Activated naive CD4-positive, alpha-beta T cell treated with anti-CD3 and anti-CD28 coated beads, Interleukin-2, amount 50 U/mL, for 72 hours (primary cell): ENCODE data around the gene TMEM116. TPM values are rescaled to one million over a fixed set of nuclear protein-coding genes. Genes with fewer than 3 reads are reported as not detected.
A peak's percentile ranks its signal among the peaks of the same experiment; 100 is the strongest.
"Not testable (repeated sequence)": the region's sequence is repeated elsewhere in the genome, so short reads cannot be mapped to it uniquely, and the experiment has no call there.

Source experiments
- ATAC-seq, 2 donors: fragments of 150-1000 bp; cut with Tn5 transposase; 2 replicates each; pipeline ENCODE4 v1.10.0; 2021; ENCODE audit warnings: mild to moderate bottlenecking in 2 of 2, moderate library complexity in 2 of 2
- DNase-seq, 2 donors: peaks; one replicate each; pipeline ENCODE4 v3.0.0; 2021 to 2022; ENCODE audit warnings: low spot score in 2 of 2
- H3K27ac Mint-ChIP-seq, 2 donors: one replicate each; pipeline ENCODE4 v1.8.0; 2022; ENCODE audit warnings: mild to moderate bottlenecking in 2 of 2, mixed read lengths in 2 of 2
- H3K36me3 Mint-ChIP-seq, 2 donors: one replicate each; pipeline ENCODE4 v1.8.0; 2022; ENCODE audit warnings: mixed read lengths in 2 of 2
- H3K9me3 Mint-ChIP-seq, 2 donors: one replicate each; pipeline ENCODE4 v1.8.0; 2022; ENCODE audit warnings: mixed read lengths in 2 of 2
- total RNA-seq, 2 donors: library from RNA; stranded (reverse); gene quantifications; one replicate each; pipeline ENCODE4 v1.2.3, GENCODE V29; 2022

Gene TMEM116
- 10 to 100 TPM; 16.9 to 18.5 TPM for total RNA-seq

GRCh38 chr12:112012775-112013600 is at the start of gene TMEM116, which contains the start of gene ERP29:
TSS of gene TMEM116 (minus strand) at chr12:112013165. CDS start at chr12:112005270, 7,895 bp downstream.
TSS of gene ERP29 (plus strand) at chr12:112013426. CDS start at chr12:112013466, 40 bp downstream.
- peak; percentile 83 to 84 for ATAC-seq
- H3K9me3 Mint-ChIP-seq = peaks cover 0 to 8% of the 10 kb centered on the region in 2 donors
- DNase-seq = peak; percentile 99
- peak within 1 kb of the TSS; percentile 97 to 98 for H3K27ac Mint-ChIP-seq
- peaks cover 40 to 43% of the 10 kb centered on the region in 2 donors for H3K36me3 Mint-ChIP-seq

GRCh38 chr12:112061137-112061536 is 48.2 kb upstream of the TMEM116 start:
- no peak for DNase-seq
- no peak for ATAC-seq

GRCh38 chr12:112049351-112049750 is 36.4 kb upstream of the TMEM116 start:
- H3K27ac Mint-ChIP-seq = no peak overlapping the region
- no peaks in the 10 kb centered on the region for H3K9me3 Mint-ChIP-seq
- DNase-seq = no peak
- no peak for ATAC-seq
- H3K36me3 Mint-ChIP-seq = peaks cover 0 to 40% of the 10 kb centered on the region in 2 donors

More at GRCh38 chr12:112061137-112061536, 48.2 kb upstream of the TMEM116 start:
- Mint-ChIP-seq H3K36me3 (peaks cover 0 to 7% of the 10 kb centered on the region in 2 donors), H3K27ac (peak overlapping the region in 1 of 2 donors; percentile 44), H3K9me3 (no peaks in the 10 kb centered on the region)

- peak overlapping the region in 1 of 2 donors; percentile 26 for H3K27ac Mint-ChIP-seq
- ATAC-seq = no peak
- peaks cover 0 to 28% of the 10 kb centered on the region in 2 donors for H3K36me3 Mint-ChIP-seq
These were observed 33.0 kb upstream of the TMEM116 start for GRCh38 chr12:112046003-112046402.

GRCh38 chr12:112036614-112037013 is 23.6 kb upstream of the TMEM116 start:
- H3K9me3 Mint-ChIP-seq, DNase-seq, ATAC-seq, H3K27ac Mint-ChIP-seq: not testable (repeated sequence)
- peaks cover 13 to 37% of the 10 kb centered on the region in 2 donors for H3K36me3 Mint-ChIP-seq

More at GRCh38 chr12:112046003-112046402, 33.0 kb upstream of the TMEM116 start:
- DNase-seq = no peak
- no peaks in the 10 kb centered on the region for H3K9me3 Mint-ChIP-seq

- no peaks in the 10 kb centered on the region for H3K9me3 Mint-ChIP-seq
- peak overlapping the region; percentile 39 to 80 for H3K27ac Mint-ChIP-seq
- ATAC-seq = peak in 1 of 2 donors; percentile 5
- peaks cover 13 to 37% of the 10 kb centered on the region in 2 donors for H3K36me3 Mint-ChIP-seq
- DNase-seq = no peak
These were observed 22.3 kb upstream of the TMEM116 start for GRCh38 chr12:112035219-112035785.

GRCh38 chr12:112032292-112032691 is 19.3 kb upstream of the TMEM116 start:
- ATAC-seq (no peak), DNase-seq (no peak)
- Mint-ChIP-seq H3K27ac (peak overlapping the region; percentile 10 to 78), H3K36me3 (peaks cover 7 to 41% of the 10 kb centered on the region in 2 donors), H3K9me3 (no peaks in the 10 kb centered on the region)

GRCh38 chr12:112031472-112031871 is 18.5 kb upstream of the TMEM116 start:
- Mint-ChIP-seq H3K27ac (peak overlapping the region; percentile 10 to 39), H3K9me3 (no peaks in the 10 kb centered on the region), H3K36me3 (peaks cover 7 to 38% of the 10 kb centered on the region in 2 donors)
- no peak for DNase-seq
- ATAC-seq = no peak

GRCh38 chr12:112029301-112029700 is 16.3 kb upstream of the TMEM116 start:
- H3K36me3 Mint-ChIP-seq = peaks cover 7 to 51% of the 10 kb centered on the region in 2 donors
- no peaks in the 10 kb centered on the region for H3K9me3 Mint-ChIP-seq

GRCh38 chr12:112025808-112026375 is 12.9 kb upstream of the TMEM116 start:
- ATAC-seq (peak in 1 of 2 donors; percentile 26), DNase-seq (no peak)
- peaks cover 5 to 51% of the 10 kb centered on the region in 2 donors for H3K36me3 Mint-ChIP-seq
- peak overlapping the region; percentile 46 to 65 for H3K27ac Mint-ChIP-seq
- H3K9me3 Mint-ChIP-seq = no peaks in the 10 kb centered on the region

More at GRCh38 chr12:112029301-112029700, 16.3 kb upstream of the TMEM116 start:
- ATAC-seq (no peak), DNase-seq (no peak)
- H3K27ac Mint-ChIP-seq = peak overlapping the region; percentile 17 to 22

GRCh38 chr12:112023759-112024396 is 10.9 kb upstream of the TMEM116 start:
- Mint-ChIP-seq H3K36me3 (peaks cover 5 to 44% of the 10 kb centered on the region in 2 donors), H3K9me3 (no peaks in the 10 kb centered on the region)
- no peak for ATAC-seq

GRCh38 chr12:112022241-112023016 is 9.5 kb upstream of the TMEM116 start:
- Mint-ChIP-seq H3K27ac (peak overlapping the region; percentile 68 to 94), H3K36me3 (peaks cover 5 to 45% of the 10 kb centered on the region in 2 donors), H3K9me3 (no peaks in the 10 kb centered on the region)
- no peak for DNase-seq
- ATAC-seq = peak in 1 of 2 donors; percentile 26

More at GRCh38 chr12:112023759-112024396, 10.9 kb upstream of the TMEM116 start:
- DNase-seq = no peak
- peak overlapping the region in 1 of 2 donors; percentile 69 for H3K27ac Mint-ChIP-seq

- Mint-ChIP-seq H3K9me3 (peaks cover 0 to 3% of the 10 kb centered on the region in 2 donors), H3K36me3 (peaks cover 9 to 52% of the 10 kb centered on the region in 2 donors), H3K27ac (peak overlapping the region; percentile 47 to 90)
- ATAC-seq = no peak
- no peak for DNase-seq
These were observed 8.0 kb upstream of the TMEM116 start for GRCh38 chr12:112020947-112021457.

GRCh38 chr12:112018571-112019237 is 5.7 kb upstream of the TMEM116 start:
- no peak for DNase-seq
- Mint-ChIP-seq H3K36me3 (peaks cover 25 to 49% of the 10 kb centered on the region in 2 donors), H3K27ac (peak overlapping the region; percentile 81 to 86), H3K9me3 (peaks cover 0 to 8% of the 10 kb centered on the region in 2 donors)
- no peak for ATAC-seq

GRCh38 chr12:112017041-112017440 is 4.1 kb upstream of the TMEM116 start:
- DNase-seq (no peak), ATAC-seq (no peak)
- H3K36me3 Mint-ChIP-seq = peaks cover 30 to 50% of the 10 kb centered on the region in 2 donors
- peak overlapping the region; percentile 43 to 53 for H3K27ac Mint-ChIP-seq
- H3K9me3 Mint-ChIP-seq = peaks cover 0 to 8% of the 10 kb centered on the region in 2 donors
